ENCODE data around the gene NCOA3. TPM values are rescaled to one million over a fixed set of nuclear protein-coding genes. Genes with fewer than 3 reads are reported as not detected.

NCOA3 gene
- total RNA-seq, 1 donor from 2014 or later = 42.8 TPM

DNA sequence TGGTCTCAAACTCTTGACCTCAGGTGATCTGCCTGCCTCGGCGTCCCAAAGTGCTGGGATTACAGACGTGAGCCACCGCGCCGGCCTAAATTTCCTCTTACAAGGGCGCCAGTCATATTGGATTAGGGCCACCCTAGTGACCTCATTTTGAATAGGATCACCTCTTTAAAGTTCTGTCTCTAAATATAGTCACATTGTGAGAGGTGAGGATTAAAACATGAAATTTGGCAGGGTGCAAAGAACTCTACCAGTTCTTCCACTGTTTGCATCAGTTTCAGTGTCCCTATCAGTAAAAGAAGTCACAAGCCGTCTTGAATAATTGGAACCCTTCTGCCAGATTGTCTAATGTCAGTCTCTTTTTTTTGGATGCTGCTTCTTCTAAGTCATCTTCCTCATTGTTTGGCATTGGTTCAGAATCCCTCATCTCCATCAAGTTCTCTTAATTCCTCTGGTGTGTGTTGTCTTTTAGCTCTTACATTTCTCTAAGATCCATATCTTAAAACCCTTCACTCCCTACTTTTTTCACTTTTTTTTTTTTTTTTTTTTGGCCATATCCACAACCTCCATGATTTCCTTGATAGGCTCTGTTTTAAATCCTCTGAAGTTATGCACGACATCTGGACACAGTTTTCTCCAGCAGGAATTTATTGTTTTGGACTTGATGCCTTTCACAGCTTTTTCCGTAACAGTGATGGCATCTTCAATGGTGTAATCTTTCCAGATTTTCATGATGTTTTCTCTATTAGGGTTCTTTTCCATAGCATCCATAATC, 56.8 kb downstream of the NCOA3 start:
- peaks cover 3% of the 10 kb centered on the region for H3K9me3 Mint-ChIP-seq (ENCODE audit: low read depth)
- H3K27ac Mint-ChIP-seq = no peak overlapping the region
- peaks cover 6% of the 10 kb centered on the region for H3K36me3 Mint-ChIP-seq (ENCODE audit: insufficient read depth)
- peaks cover 8% of the 10 kb centered on the region for H3K4me1 Mint-ChIP-seq (ENCODE audit: low read depth)
- no peak overlapping the region for H3K4me3 Mint-ChIP-seq (ENCODE audit: low read depth)
- TF ChIP-seq, protein P1, sequence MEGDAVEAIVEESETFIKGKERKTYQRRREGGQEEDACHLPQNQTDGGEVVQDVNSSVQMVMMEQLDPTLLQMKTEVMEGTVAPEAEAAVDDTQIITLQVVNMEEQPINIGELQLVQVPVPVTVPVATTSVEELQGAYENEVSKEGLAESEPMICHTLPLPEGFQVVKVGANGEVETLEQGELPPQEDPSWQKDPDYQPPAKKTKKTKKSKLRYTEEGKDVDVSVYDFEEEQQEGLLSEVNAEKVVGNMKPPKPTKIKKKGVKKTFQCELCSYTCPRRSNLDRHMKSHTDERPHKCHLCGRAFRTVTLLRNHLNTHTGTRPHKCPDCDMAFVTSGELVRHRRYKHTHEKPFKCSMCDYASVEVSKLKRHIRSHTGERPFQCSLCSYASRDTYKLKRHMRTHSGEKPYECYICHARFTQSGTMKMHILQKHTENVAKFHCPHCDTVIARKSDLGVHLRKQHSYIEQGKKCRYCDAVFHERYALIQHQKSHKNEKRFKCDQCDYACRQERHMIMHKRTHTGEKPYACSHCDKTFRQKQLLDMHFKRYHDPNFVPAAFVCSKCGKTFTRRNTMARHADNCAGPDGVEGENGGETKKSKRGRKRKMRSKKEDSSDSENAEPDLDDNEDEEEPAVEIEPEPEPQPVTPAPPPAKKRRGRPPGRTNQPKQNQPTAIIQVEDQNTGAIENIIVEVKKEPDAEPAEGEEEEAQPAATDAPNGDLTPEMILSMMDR (IDR thresholded peaks at IDR 0.05; ENCODE audit: unreplicated experiment) = no peak
- no peak for DNase-seq (ENCODE audit: low spot score, unreplicated experiment)
- no peaks in the 10 kb centered on the region for H3K27me3 Mint-ChIP-seq

DNA sequence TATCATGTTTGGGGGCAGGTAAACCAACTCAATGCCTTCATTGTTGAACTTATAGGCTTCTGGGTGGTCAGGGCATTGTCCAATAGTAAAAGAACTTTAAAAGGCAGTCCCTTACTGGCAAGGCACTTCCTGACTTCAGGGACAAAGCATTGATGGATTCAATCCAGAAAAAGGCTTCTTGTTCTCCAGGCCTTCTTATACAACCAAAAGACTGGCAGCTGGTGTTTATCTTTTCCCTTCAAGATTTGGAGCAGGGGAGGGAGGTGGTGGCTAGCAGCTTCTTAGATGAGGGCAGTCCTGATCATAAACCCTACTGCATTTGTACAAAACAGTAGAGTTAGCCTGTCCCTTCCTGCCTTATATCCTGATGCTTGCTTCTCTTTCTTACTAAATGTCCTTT, 57.5 kb downstream of the NCOA3 start:
- Mint-ChIP-seq H3K27ac (no peak overlapping the region), H3K36me3 (ENCODE audit: insufficient read depth) (peaks cover 6% of the 10 kb centered on the region), H3K27me3 (no peaks in the 10 kb centered on the region), H3K4me3 (ENCODE audit: low read depth) (no peak overlapping the region), H3K9me3 (ENCODE audit: low read depth) (peaks cover 3% of the 10 kb centered on the region), H3K4me1 (ENCODE audit: low read depth) (peaks cover 8% of the 10 kb centered on the region)
- TF ChIP-seq, protein P1 (IDR thresholded peaks at IDR 0.05; ENCODE audit: unreplicated experiment) = no peak
- DNase-seq (ENCODE audit: low spot score, unreplicated experiment) = no peak

DNA sequence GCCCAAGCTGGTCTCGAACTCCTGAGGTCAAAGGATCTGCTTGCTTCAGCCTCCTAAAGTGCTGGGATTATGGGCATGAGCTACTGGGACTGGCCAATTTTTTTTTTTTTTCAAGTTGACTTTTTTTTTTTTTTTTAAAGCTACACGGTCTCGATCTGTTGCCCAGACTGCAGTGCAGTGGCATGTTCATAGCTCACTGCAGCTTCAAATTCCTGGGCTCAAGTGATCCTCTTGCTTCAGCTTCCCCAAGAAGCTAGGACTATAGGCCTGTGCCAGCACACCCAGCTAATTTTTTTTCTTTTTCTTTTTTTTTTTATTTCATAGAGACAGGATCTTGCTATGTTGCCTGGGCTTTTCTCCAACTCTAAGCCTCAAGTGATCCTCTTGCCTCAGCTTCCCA, 59.5 kb downstream of the NCOA3 start:
- Mint-ChIP-seq H3K36me3 (ENCODE audit: insufficient read depth) (no peaks in the 10 kb centered on the region), H3K4me1 (ENCODE audit: low read depth) (peaks cover 10% of the 10 kb centered on the region), H3K27me3 (no peaks in the 10 kb centered on the region), H3K9me3 (ENCODE audit: low read depth) (no peaks in the 10 kb centered on the region), H3K27ac (no peak overlapping the region), H3K4me3 (ENCODE audit: low read depth) (no peak overlapping the region)
- TF ChIP-seq, protein P1 (IDR thresholded peaks at IDR 0.05; ENCODE audit: unreplicated experiment) = no peak
- DNase-seq (ENCODE audit: low spot score, unreplicated experiment) = no peak

DNA sequence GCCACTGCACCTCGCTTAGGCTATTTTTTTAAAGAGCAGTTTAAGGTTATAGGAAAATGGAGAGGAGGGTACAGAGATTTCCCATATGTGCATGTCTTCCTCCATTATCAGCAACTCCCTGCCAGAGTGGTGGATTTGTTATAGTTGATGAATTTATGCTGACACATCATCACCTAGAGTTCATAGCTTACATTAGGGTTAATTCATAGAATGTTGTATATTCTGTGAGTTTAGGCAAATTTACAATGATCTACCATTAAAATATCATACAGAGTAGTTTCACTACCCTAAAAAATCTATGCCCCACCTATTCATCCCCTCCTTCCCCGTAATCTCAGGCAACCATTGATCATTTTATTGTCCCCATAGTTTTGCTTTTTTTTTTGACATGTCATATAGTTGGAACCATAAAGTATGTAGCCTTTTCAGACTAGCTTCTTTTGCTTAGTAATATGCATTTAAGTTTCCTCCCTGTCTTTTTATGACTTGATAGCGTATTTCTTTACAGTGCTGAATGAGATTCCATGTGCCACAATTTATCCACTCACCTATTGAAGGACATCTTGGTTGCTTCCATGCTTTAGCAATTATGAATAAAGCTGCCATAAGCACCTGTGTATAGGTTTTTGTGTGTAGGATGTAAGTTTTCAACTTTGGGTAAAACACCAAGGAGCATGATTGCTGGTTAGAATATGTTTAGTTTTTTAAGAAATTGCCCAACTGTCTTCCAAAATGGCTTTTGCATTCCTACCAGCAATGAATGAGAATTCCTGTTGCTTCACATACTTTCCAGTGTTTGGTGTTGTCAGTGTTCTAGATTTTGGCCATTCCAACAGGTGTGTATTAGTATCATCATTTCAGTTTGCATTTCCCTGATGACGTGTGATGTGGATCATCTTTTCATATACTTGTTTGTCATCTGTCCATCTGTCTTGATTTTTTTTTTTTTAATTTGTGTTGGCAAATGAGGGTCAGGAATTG, 60.2 kb downstream of the NCOA3 start:
- no peak overlapping the region for H3K27ac Mint-ChIP-seq
- DNase-seq (ENCODE audit: low spot score, unreplicated experiment) = no peak
- H3K4me1 Mint-ChIP-seq (ENCODE audit: low read depth) = peaks cover 11% of the 10 kb centered on the region
- no peaks in the 10 kb centered on the region for H3K9me3 Mint-ChIP-seq (ENCODE audit: low read depth)
- H3K27me3 Mint-ChIP-seq = no peaks in the 10 kb centered on the region
- no peak overlapping the region for H3K4me3 Mint-ChIP-seq (ENCODE audit: low read depth)
- TF ChIP-seq, protein P1 (IDR thresholded peaks at IDR 0.05; ENCODE audit: unreplicated experiment) = no peak
- H3K36me3 Mint-ChIP-seq (ENCODE audit: insufficient read depth) = no peaks in the 10 kb centered on the region

DNA sequence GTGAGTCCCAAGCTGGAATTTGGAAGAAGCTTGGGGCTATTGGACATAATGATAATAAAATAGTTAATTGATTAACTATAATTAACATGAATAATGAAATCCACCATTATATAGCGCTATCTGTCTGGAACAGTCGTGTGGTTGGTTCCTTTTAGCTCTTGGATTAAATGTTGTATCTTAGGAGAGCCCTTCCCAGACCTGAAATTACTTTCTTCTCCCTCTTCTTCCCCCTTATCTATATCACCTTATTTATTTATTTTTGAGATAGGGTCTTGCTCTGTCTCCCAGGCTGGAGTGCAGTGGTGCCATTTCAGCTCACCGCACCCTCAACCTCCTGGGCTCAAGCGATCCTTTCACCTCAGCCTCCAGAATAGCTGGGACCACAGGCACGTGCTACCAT, 64.6 kb downstream of the NCOA3 start:
- H3K9me3 Mint-ChIP-seq (ENCODE audit: low read depth) = peaks cover 4% of the 10 kb centered on the region
- peak overlapping the region; percentile 27 for H3K27ac Mint-ChIP-seq

More for the DNA sequence above, 64.6 kb downstream of the NCOA3 start:
- H3K4me1 Mint-ChIP-seq (ENCODE audit: low read depth) = peaks cover 5% of the 10 kb centered on the region
- H3K4me3 Mint-ChIP-seq (ENCODE audit: low read depth) = no peak overlapping the region
- no peaks in the 10 kb centered on the region for H3K27me3 Mint-ChIP-seq
- DNase-seq (ENCODE audit: low spot score, unreplicated experiment) = no peak
- H3K36me3 Mint-ChIP-seq (ENCODE audit: insufficient read depth) = peaks cover 9% of the 10 kb centered on the region
- TF ChIP-seq, protein P1 (IDR thresholded peaks at IDR 0.05; ENCODE audit: unreplicated experiment) = no peak
